ENCODE results near the gene KIFC1.
"Not testable (repeated sequence)": the region's sequence is repeated elsewhere in the genome, so short reads cannot be mapped to it uniquely, and the experiment has no call there.

GRCh38 chr6:33398601-33399000, 7.0 kb downstream of the KIFC1 start:
- not testable (repeated sequence) for TF ChIP-seq CTCF (conservative IDR thresholded peaks at IDR 0.05); ZFX (IDR thresholded peaks at IDR 0.05)
